CD4-positive, alpha-beta T cell treated with Interleukin-21 for 1 hour (primary cell): ENCODE data around the gene AKIP1.
"Not testable (repeated sequence)": the region's sequence is repeated elsewhere in the genome, so short reads cannot be mapped to it uniquely, and the experiment has no call there.

Source experiments
- DNase-seq: peaks from one replicate; pipeline ENCODE4 v3.0.0-alpha.2; 2020

AKIP1 gene

GRCh38 chr11:8911029-8911823 lies at the start of gene AKIP1:
TSS of gene AKIP1 (plus strand) at chr11:8911189. CDS start at chr11:8911450, 261 bp downstream.
- DNase-seq, result peak; percentile 84

- DNase-seq, result no peak
Observed at GRCh38 chr11:8863838-8864237, 47.2 kb upstream of the AKIP1 start.

- DNase-seq, result no peak
Observed at GRCh38 chr11:8865304-8865703, 45.7 kb upstream of the AKIP1 start.

- no peak for DNase-seq
Observed at GRCh38 chr11:8867035-8867434, 44.0 kb upstream of the AKIP1 start.

GRCh38 chr11:8867931-8868631 lies 42.9 kb upstream of the AKIP1 start:
- DNase-seq, result no peak

GRCh38 chr11:8870411-8871170 lies 40.4 kb upstream of the AKIP1 start:
- DNase-seq, result no peak

GRCh38 chr11:8871171-8871775 lies 39.7 kb upstream of the AKIP1 start:
- no peak for DNase-seq

- no peak for DNase-seq
Observed at GRCh38 chr11:8871962-8872361, 39.0 kb upstream of the AKIP1 start.

- DNase-seq, result no peak
Observed at GRCh38 chr11:8873741-8874405, 37.1 kb upstream of the AKIP1 start.

- DNase-seq, result no peak
Observed at GRCh38 chr11:8878771-8879170, 32.2 kb upstream of the AKIP1 start.

GRCh38 chr11:8881585-8881984 lies 29.4 kb upstream of the AKIP1 start:
- not testable (repeated sequence) for DNase-seq

- no peak for DNase-seq
Observed at GRCh38 chr11:8886322-8886721, 24.7 kb upstream of the AKIP1 start.

GRCh38 chr11:8891185-8891584 lies 19.8 kb upstream of the AKIP1 start:
- not testable (repeated sequence) for DNase-seq

- DNase-seq, result no peak
Observed at GRCh38 chr11:8899119-8899753, 11.8 kb upstream of the AKIP1 start.

GRCh38 chr11:8905528-8906165 lies 5.3 kb upstream of the AKIP1 start:
- no peak for DNase-seq

GRCh38 chr11:8907116-8907515 lies 3.9 kb upstream of the AKIP1 start:
- DNase-seq, result no peak

- DNase-seq, result no peak
Observed at GRCh38 chr11:8908099-8908498, 2.9 kb upstream of the AKIP1 start.

- no peak for DNase-seq
Observed at GRCh38 chr11:8910649-8911026, 351 bp upstream of the AKIP1 start.

GRCh38 chr11:8913961-8914660 lies 3.1 kb downstream of the AKIP1 start:
- peak; percentile 52 for DNase-seq

- DNase-seq, result no peak
Observed at GRCh38 chr11:8914661-8915018, 3.7 kb downstream of the AKIP1 start.
